NT2/D1 (cell line): ENCODE measurements around the gene MCOLN1.

Experiments
- SUZ12 ChIP-seq: IDR thresholded peaks from 2 replicates; pipeline ENCODE4 v1.6.1; 2011; ENCODE audit not compliant: insufficient read length, insufficient read depth; ENCODE audit errors: extremely low read depth
- YY1 ChIP-seq: IDR thresholded peaks from 2 replicates; pipeline ENCODE4 v1.6.1; 2011; ENCODE audit not compliant: insufficient read length, insufficient read depth

GRCh38 chr19:7492558-7492957 is 29.9 kb upstream of the MCOLN1 start:
- TF ChIP-seq YY1: no peak
- TF ChIP-seq SUZ12: no peak
